Esophagus squamous epithelium (tissue), 4 donors: Measurements from ENCODE around the gene TMEM30A.

Source experiments
- POLR2A ChIP-seq, 4 donors: fragments of 450-650 bp; IDR thresholded peaks; one replicate each; pipeline ENCODE4 v1.6.1; 2017; ENCODE audit warnings: antibody characterized with exemption in 4 of 4, mild to moderate bottlenecking in 4 of 4, moderate library complexity in 3 of 4
- TF ChIP-seq, protein P1 (sequence below), 6 experiments: fragments of 450-650 bp in 4 of 6; fragments of 200-600 bp in 2 of 6; sonication (generic) in 2 of 6; IDR thresholded peaks; one replicate each; pipeline ENCODE4 v1.5.1; 2016 to 2019; ENCODE audit warnings: antibody characterized with exemption in 6 of 6, mild to moderate bottlenecking in 4 of 6, moderate library complexity in 4 of 6

DNA sequence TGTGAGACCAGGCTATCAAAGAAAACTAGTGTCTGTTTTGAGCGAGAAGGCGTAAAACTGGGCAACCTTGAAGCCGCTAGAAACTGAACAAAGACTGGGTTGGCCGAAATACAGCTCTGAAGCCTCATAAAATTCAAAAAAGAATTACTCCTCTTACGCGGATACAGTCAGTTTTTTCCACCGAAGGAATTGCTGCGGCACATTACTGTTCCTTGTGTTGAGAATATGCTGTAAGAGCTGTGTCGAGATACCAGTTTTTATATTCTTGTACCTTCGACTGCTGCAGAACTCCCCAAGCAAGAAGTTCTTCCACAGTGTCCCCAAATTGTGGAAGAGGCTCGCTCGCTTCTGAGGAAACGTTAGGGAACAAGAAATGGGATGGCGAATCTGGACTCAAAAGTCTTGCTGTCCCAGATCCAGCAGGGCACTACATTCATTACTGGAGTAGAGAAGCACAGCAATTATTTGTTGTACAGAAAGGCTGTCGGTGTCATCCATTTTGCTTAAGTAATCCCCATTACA is 40.5 kb downstream of the TMEM30A start:
- no peak for TF ChIP-seq POLR2A (IDR thresholded peaks at IDR 0.05)
- TF ChIP-seq, protein P1, sequence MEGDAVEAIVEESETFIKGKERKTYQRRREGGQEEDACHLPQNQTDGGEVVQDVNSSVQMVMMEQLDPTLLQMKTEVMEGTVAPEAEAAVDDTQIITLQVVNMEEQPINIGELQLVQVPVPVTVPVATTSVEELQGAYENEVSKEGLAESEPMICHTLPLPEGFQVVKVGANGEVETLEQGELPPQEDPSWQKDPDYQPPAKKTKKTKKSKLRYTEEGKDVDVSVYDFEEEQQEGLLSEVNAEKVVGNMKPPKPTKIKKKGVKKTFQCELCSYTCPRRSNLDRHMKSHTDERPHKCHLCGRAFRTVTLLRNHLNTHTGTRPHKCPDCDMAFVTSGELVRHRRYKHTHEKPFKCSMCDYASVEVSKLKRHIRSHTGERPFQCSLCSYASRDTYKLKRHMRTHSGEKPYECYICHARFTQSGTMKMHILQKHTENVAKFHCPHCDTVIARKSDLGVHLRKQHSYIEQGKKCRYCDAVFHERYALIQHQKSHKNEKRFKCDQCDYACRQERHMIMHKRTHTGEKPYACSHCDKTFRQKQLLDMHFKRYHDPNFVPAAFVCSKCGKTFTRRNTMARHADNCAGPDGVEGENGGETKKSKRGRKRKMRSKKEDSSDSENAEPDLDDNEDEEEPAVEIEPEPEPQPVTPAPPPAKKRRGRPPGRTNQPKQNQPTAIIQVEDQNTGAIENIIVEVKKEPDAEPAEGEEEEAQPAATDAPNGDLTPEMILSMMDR (IDR thresholded peaks at IDR 0.05): no peak
